Kidney glomerular epithelial cell (primary cell): ENCODE measurements around the gene FLNA.
"Not testable (repeated sequence)": the region's sequence is repeated elsewhere in the genome, so short reads cannot be mapped to it uniquely, and the experiment has no call there.

Experiments
- DNase-seq: peaks from one replicate; lab custom pipeline; 2025; lab: John Stamatoyannopoulos, UW

FLNA gene, protein sequence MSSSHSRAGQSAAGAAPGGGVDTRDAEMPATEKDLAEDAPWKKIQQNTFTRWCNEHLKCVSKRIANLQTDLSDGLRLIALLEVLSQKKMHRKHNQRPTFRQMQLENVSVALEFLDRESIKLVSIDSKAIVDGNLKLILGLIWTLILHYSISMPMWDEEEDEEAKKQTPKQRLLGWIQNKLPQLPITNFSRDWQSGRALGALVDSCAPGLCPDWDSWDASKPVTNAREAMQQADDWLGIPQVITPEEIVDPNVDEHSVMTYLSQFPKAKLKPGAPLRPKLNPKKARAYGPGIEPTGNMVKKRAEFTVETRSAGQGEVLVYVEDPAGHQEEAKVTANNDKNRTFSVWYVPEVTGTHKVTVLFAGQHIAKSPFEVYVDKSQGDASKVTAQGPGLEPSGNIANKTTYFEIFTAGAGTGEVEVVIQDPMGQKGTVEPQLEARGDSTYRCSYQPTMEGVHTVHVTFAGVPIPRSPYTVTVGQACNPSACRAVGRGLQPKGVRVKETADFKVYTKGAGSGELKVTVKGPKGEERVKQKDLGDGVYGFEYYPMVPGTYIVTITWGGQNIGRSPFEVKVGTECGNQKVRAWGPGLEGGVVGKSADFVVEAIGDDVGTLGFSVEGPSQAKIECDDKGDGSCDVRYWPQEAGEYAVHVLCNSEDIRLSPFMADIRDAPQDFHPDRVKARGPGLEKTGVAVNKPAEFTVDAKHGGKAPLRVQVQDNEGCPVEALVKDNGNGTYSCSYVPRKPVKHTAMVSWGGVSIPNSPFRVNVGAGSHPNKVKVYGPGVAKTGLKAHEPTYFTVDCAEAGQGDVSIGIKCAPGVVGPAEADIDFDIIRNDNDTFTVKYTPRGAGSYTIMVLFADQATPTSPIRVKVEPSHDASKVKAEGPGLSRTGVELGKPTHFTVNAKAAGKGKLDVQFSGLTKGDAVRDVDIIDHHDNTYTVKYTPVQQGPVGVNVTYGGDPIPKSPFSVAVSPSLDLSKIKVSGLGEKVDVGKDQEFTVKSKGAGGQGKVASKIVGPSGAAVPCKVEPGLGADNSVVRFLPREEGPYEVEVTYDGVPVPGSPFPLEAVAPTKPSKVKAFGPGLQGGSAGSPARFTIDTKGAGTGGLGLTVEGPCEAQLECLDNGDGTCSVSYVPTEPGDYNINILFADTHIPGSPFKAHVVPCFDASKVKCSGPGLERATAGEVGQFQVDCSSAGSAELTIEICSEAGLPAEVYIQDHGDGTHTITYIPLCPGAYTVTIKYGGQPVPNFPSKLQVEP (N-terminal part only)

DNA sequence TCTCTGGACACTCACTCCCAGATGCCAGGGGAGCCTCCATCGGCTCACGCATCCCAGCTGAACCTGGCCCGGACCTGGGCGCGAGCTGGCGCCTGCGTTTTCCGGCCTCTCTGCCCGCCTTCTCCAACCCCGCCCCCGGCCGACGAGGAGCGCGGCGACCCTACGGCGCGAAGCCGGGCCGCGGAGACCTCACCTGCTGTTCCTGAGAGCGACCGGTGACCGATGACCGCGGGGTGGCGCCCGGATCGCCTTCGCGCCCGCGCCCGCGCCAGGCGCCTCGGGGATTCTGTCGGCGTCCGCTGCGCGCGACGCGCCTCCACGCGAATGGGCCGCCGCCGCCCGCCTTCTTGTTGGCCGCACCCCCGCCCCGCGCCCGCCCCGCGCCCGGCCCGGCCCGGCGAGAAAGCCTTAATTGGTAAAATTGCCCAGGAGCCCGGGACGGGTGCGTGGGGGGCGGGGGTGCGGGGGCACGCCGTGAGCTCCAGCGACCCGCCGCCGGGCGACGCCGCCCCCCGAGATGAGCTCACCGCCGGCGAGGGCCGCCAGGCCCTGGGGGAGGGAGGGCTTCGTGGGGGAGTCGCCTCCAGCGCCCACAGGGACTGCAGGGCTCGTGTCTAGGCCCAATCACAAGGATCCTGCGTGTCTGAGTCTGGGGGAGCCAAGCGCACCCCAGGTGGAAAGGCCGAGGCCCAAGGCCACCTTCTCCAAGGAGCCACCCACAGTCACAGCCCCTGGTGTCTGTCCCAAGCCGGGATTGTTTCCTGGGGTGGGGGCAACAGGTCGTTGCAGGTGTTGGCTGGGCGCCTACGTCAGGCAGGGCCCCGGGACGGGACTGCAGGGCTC is at the start of gene FLNA:
Gene FLNA (minus strand): TSS at position 322 of the 843 bp plus-strand sequence. CDS start 3,389 bp downstream, outside the sequence.
- peak; percentile 16 for DNase-seq

DNA sequence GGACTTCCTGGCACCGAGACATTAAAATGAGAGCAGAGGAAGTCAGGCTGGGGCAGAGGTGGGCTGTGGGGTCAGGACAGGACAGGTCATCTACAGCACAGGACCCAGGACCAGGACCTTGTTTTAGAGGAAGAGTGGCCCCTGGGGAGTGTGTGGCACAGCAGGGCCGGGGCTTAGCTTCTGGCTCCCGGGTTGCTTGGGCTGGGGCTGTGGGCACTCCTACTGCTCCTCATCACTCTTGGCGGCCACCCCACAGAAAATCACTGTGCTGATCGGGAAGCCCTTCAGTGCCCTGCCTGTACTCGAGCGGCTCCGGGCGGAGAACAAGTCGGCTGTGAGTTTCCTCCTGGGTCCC is 45.9 kb upstream of the FLNA start:
- no peak for DNase-seq

DNA sequence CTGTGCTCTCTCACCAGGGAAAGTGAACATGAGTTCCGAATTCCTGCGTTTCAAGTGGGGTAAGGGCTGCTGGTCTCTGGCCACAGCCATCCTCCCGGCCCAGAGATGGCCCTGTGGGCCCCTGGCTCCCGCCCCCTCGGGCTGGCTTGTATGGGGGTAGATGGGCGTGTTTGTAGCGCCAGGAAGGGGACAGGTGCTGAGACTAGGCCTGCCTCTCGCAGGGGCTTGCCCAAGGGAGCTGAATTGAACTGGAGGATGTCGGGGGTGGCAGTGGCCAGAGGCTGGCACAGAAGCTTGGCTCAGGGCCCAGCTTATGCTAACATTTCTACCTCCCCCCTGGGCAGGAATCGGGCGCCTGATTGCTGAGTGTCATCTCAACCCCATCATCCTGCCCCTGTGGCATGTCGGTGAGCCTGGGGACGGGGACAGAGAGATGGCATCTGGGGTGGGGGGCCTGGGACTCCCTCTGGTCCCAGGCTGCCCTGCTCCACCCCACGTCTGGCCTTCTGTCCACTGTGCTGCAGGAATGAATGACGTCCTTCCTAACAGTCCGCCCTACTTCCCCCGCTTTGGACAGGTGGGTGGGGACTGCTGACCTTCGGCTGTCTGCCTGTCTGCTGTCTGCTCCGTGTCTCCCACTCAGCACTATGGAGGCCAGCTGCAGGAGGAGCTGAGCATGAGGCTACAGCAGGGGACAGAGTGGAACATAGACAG is 45.4 kb upstream of the FLNA start:
- no peak for DNase-seq

DNA sequence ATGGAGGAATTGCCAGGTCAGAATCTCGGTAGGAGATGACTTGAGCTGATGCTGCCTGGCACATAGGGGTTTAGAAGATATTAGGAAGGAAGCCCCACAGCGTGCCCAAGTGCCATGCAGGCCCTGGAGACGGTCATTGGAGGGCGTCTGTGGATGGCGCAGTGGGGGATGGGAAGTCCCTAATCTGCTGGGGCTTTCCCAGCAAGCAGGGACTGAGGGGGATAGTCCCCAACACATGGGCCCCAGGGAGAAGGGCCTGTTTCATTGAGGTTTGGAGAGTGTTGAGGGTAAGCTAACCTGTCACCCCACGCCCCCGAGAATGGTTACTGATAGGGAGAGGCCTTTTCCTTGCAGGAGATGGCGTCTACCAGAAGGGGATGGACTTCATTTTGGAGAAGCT is 44.8 kb upstream of the FLNA start:
- DNase-seq: no peak

DNA sequence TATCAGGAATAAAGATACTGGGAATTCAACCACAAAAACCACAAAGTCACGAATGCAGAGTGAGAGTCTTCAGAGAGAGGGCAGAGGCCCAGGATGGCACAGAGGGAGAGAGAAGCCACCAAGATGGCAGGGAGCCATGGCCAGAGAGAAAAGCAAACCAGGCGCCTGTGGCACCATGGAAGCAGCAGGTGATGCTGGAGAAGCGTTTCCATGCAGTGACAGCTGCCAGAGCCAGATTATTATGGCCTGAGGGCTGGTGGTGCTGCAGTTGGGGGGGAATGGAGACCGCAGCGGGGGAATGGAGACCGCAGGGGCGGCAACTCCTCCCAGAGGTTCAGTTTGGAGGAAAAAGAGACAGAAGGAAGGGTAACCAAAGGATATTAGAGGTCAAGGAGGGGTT is 42.7 kb upstream of the FLNA start:
- no peak for DNase-seq

DNA sequence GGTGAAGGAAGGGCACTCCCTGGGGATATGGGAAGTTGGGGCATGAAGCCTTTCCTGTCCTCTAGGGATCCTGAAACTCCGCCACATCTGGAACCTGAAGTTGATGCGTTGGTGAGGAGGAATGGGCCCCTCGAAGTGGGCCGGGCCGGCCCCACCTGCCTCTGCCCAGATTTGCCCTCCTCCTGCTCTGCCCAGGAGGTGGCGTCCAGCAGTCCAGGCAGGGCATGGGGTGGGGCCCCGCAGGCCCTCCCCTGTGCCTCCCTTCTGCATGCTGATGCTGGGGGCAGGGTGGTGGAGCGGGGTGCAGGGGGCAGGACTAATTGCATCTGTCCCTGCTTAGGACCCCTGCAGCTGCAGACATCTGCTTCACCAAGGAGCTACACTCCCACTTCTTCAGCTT is 38.7 kb upstream of the FLNA start:
- DNase-seq: no peak

DNA sequence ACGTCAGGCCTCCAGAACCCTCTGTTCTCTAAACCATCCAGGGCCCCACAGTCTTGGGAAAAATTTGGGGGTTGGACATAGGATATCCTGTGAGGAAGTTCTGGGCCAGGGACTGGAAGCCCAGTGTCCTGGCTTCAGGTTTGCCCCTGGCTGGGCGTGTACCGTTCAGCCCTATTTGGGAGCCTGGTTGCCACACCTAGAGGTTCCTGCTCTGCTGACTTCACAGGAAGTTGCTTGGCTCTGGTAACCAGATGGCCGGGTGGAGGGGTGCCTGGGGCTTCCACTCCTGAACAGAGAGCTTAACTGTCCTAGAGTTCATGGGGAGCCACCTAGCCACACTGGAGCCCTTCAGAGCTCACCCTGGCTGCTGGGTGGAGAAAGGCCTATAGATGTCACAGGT is 38.0 kb upstream of the FLNA start:
- DNase-seq: no peak

DNA sequence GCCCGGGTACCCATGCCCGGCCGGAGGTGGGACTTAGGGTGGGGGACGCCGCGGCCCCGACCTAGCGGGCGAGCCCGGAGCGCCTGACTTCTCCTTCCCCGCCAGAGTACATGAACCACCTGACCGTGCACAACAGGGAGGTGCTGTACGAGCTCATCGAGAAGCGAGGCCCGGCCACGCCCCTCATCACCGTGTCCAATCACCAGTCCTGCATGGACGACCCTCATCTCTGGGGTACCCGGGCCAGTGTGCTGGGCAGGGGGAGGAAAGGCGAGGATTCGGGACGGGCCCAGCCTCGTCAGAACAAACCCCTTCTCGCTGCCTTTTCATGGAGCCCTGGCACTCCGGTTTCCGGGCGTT is 37.5 kb upstream of the FLNA start:
- DNase-seq: no peak

DNA sequence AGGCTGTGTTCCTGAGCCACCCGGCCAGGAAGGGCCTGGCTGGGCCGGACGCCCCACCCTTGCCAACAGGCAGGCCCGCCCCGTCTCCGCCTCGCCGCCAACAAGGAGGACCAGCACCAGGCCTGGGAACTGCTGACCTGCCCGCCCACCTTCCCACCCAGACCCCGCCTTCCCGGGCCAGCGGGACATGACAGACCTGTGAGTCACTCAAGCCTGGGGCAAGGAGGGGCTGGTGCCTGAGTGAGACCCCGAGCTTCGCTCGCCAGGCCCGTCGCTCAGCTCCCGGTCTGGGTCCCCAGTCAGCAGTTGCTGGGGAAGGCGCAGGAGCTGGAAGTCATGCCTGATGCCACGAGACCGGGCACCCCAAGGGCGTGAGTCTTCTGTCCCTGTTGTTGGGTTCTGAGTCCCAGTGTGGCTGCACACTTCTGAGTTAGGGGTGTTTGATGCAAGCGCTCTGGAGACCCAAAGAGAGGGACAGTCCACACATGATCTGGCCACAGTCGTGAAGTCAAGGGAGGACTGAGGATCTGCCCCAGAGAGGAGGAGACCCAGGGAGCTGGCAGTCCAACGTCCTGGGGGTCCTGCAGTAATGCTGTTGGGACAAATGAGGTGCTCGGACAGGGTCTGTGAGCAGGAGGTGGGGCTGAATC is 34.9 kb upstream of the FLNA start, which contains the start of gene DNASE1L1:
Gene DNASE1L1 (minus strand): TSS at position 33 of the 650 bp plus-strand sequence. CDS start 3,686 bp downstream, outside the sequence.
- DNase-seq: peak; percentile 70

DNA sequence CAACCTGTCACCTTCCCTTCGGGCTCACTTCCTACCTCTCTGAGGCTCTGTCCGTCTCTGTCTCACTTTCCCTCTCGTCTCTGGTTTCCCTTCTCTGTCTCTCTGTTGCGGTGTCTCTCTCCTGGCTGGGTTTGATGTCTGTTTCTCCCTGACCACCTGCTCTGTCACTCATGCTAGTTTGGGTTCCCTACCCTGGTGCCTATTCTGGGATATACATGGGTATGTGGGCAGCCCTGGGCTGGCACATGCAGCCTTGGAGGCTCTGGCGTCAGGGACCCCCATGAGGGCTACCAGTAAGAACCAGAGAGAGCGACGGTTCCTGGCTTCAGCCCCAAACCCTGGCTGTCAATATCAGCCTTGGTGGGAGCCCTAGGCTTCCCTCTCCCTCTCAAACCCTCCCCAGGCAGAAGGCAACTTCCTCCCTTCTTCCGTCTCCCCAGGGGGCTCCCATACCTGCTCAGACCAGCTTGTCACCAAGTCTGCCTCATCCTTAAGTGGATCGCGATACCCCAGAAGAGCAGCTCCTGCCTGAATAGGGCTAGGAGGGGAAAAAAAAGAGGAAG is 34.3 kb upstream of the FLNA start:
- no peak for DNase-seq

DNA sequence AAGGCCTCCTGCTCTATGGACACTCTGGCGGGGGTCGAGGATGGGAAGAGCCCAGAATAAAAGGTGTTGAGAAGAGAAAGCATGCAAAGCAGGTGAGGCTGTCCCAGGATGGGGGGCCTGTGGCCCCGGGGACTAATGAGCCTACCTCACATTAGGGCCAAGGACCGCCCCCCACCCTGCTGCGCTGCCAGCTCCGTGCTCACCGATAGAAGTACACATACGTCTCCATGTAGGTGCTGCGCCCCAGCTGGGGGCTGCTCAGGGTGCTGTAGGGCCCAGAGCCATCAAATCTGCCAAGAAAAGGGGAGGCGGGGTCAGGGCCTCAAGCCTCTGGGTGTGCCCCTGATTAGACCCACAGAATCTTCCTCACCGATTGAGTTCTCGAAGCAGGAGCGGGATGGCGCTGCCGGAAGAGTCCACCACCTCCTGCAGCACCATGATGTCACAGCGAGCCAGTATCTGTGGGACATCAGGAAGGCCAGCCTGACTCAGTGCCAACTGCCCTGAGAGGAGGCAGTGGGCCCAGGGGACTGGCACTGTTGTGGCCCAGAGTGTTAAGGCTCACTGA is 30.3 kb upstream of the FLNA start:
- no peak for DNase-seq

DNA sequence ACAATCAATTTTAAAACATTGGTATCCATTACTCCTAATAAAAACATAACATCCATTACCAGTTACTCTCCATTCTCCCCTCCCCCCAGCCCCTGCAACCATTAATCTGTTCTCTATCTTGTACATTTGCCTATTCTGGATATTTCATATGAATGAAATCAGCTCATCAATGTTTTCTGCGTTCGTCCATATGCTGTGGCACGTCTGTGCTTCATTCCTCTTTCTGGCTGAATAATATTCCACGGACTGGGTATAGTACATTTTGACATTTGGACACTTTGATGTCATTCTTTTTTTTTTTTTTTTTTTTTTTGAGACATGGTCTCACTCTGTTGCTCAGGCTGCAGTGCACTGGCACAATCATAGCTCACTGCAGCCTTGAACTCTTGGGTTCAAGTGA is 29.4 kb upstream of the FLNA start:
- DNase-seq: no peak

DNA sequence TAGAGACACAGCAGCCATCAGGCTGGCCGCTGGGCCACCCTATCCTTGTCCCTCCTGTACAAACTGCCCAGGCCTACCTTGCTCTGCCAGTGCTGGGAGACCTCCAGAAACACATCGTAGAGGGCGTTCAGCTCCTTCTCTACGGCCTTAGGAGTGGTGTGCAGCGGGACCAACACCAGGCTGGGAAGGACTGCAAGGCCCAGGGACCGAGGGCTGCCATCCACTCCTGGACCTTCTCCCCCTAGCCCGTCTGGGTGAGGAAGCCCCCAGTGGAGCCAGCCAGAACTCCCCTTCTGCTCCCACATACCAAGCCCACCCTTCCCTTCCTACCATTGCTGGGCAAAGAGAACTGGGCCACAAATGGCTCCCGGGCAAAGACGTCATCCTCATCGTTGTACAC is 28.8 kb upstream of the FLNA start:
- DNase-seq: no peak

DNA sequence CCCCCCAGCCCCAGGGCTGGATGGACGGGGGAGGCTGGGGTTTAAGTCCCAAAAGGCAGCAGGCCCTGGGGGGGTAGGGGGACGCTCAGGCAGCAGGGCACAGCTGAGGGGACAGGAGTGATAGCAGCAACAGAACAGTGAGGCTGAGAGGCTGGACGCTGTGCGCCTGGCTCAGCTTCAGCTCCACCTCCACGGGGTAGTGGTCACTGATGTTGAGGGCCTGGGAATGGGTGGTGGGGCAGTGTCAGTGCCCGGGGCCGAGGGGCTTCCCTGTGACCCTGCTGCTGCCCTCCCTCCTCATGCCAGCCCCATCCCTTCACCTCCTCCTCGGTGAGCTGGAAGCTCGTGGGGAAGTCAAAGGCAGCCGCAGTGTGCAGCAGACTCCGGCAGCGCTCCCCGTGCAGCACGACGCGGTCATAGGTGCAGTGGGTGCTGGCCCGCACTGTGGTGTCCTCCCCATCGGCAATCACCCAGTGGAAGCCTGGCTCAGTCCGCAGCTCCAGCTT is 28.2 kb upstream of the FLNA start:
- no peak for DNase-seq

DNA sequence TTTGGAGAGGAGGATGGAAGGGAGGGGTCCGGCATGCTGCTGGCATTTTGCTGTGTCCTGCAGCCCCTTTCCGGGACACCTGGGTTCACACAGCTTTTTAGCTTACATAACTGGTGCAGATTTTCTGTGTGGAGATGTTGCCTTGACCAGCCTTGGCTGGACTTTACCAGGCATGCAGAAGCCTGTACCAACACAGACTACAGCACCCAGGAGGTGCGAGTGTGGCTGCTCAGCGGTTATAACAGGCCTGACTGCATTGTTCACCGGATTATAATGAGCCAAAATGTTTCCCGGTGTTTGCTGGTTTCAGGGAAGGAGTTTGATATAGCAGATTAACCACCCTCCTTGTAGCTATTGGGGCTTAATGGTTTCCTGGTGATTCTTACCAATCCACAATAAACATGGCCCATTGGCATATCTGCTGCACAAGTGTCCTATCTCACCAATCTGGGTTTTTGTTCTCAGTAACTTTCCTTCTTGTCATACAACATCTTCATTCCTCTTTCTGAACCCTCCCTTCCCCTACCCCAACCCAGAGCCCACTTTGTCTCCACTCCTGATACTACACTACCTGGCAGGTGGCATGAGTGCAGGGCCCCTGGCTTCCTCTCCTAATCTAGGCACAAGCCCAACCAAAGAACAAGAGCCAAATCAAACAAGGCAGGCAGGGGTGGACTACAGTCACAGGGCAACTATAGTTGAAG is 27.6 kb upstream of the FLNA start:
- no peak for DNase-seq

DNA sequence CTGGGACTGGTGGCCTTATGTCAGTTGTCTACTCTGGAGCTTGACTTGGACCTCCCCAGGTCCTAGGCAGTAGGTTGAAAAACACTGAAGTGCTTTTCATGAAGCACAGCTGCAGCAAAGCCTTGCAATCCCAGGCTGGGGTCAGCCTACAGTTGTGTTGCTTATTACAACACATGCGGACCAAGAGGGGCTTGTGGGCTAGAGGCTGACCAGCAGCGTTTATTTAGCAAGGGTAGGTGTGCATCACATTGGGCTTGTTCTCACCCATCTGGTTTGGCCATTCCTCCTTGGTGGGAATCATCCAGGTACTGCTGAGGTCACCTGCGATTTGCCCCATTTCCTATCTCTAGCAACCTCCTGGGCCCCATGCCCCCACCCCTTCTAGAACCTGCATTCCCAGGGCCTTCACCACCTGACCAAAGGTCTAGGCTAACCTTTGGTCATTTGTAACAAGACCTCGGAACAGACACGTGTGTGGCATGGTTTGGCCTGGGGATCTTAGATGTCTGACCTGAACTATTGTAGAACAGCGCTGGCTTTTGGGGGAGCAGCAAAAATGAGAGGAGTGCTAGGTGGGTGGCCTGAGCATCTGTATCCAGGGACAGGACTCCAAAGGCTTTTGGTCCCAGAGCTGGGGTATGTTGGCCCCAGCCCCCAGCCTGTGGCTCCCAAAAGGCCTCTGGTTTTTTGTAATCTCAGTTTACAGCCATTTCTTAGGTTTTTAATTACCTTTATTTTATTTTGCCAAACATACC is 26.8 kb upstream of the FLNA start:
- DNase-seq: no peak

DNA sequence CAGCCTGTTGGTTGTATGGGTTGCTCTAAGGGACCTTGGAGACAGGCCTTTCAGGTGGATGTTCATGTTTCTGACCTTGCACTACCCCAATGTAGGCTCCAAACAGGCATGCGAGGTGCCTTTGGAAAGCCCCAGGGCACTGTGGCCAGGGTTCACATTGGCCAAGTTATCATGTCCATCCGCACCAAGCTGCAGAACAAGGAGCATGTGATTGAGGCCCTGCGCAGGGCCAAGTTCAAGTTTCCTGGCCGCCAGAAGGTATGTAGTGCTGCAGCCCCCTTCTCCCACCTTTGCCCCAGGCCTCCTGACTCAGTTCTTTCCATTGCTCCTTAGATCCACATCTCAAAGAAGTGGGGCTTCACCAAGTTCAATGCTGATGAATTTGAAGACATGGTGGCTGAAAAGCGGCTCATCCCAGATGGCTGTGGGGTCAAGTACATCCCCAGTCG is 26.0 kb upstream of the FLNA start:
- not testable (repeated sequence) for DNase-seq
